Measurements from ENCODE around the gene MOB3B.

GRCh38 chr9:27478322-27478721 lies 51.3 kb downstream of the MOB3B start:
- TF ChIP-seq CTCF (IDR thresholded peaks at IDR 0.05; ENCODE audit: low read depth, low read length, poor library complexity, severe bottlenecking), result no peak
- no peak for TF ChIP-seq EZH2phosphoT487 (IDR thresholded peaks at IDR 0.05; ENCODE audit: borderline replicate concordance, low read length)
